Measurements from ENCODE around the gene TGM2.

Gene TGM2

GRCh38 chr20:38132156-38132909, 32.7 kb downstream of the TGM2 start:
- TF ChIP-seq CTCF (IDR thresholded peaks at IDR 0.05; ENCODE audit: control insufficient read depth, extremely low read depth, insufficient read depth), result no peak
- DNase-seq (ENCODE audit: low read depth), result no peak
- H3K4me3 ChIP-seq (ENCODE audit: low read depth, low read length), result no peak overlapping the region

GRCh38 chr20:38131588-38132121, 33.4 kb downstream of the TGM2 start:
- TF ChIP-seq CTCF (IDR thresholded peaks at IDR 0.05; ENCODE audit: control insufficient read depth, extremely low read depth, insufficient read depth), result no peak
- H3K4me3 ChIP-seq (ENCODE audit: low read depth, low read length), result no peak overlapping the region
- no peak for DNase-seq (ENCODE audit: low read depth)

- H3K4me3 ChIP-seq (ENCODE audit: low read depth, low read length), result no peak overlapping the region
- TF ChIP-seq CTCF (IDR thresholded peaks at IDR 0.05; ENCODE audit: control insufficient read depth, extremely low read depth, insufficient read depth), result no peak
- no peak for DNase-seq (ENCODE audit: low read depth)
These were observed 34.1 kb downstream of the TGM2 start for GRCh38 chr20:38130687-38131587.

- no peak for DNase-seq (ENCODE audit: low read depth)
- H3K4me3 ChIP-seq (ENCODE audit: low read depth, low read length), result no peak overlapping the region
- no peak for TF ChIP-seq CTCF (IDR thresholded peaks at IDR 0.05; ENCODE audit: control insufficient read depth, extremely low read depth, insufficient read depth)
These were observed 35.0 kb downstream of the TGM2 start for GRCh38 chr20:38129893-38130609.

- no peak overlapping the region for H3K4me3 ChIP-seq (ENCODE audit: low read depth, low read length)
- no peak for TF ChIP-seq CTCF (IDR thresholded peaks at IDR 0.05; ENCODE audit: control insufficient read depth, extremely low read depth, insufficient read depth)
- DNase-seq (ENCODE audit: low read depth), result no peak
These were observed 35.7 kb downstream of the TGM2 start for GRCh38 chr20:38129248-38129865.

GRCh38 chr20:38128691-38129090, 36.4 kb downstream of the TGM2 start:
- no peak for DNase-seq (ENCODE audit: low read depth)
- no peak overlapping the region for H3K4me3 ChIP-seq (ENCODE audit: low read depth, low read length)
- TF ChIP-seq CTCF (IDR thresholded peaks at IDR 0.05; ENCODE audit: control insufficient read depth, extremely low read depth, insufficient read depth), result no peak

Measured in LNCaP clone FGC (cell line).